Progenitor cell of endocrine pancreas (in vitro differentiated cells): ENCODE results near the gene RBKS. TPM values are rescaled to one million over a fixed set of nuclear protein-coding genes. Genes with fewer than 3 reads are reported as not detected.

Experiments used
- DNase-seq: peaks from one replicate; pipeline ENCODE4 v3.0.0; 2021; ENCODE audit warnings: low spot score; ENCODE audit not compliant: unreplicated experiment
- H3K27ac Mint-ChIP-seq: 2 replicates; pipeline ENCODE4 v1.8.0; 2021; ENCODE audit warnings: mild to moderate bottlenecking, moderate library complexity, mixed read lengths
- H3K27me3 Mint-ChIP-seq: 2 replicates; pipeline ENCODE4 v1.8.0; 2021; ENCODE audit warnings: mixed read lengths
- H3K36me3 Mint-ChIP-seq: 2 replicates; pipeline ENCODE4 v1.8.0; 2022; ENCODE audit warnings: mixed read lengths; ENCODE audit not compliant: insufficient read depth
- H3K4me1 Mint-ChIP-seq: 2 replicates; pipeline ENCODE4 v1.8.0; 2021; ENCODE audit warnings: low read depth, mixed read lengths
- H3K4me3 Mint-ChIP-seq: 2 replicates; pipeline ENCODE4 v1.8.0; 2021; ENCODE audit warnings: low read depth, mild to moderate bottlenecking, moderate library complexity, mixed read lengths
- H3K9me3 Mint-ChIP-seq: 2 replicates; pipeline ENCODE4 v1.8.0; 2021; ENCODE audit warnings: low read depth, mixed read lengths
- total RNA-seq: library from RNA; stranded (reverse); gene quantifications from 2 replicates; pipeline ENCODE4 v1.2.1, GENCODE V29; 2021
- TF ChIP-seq, protein P1 (sequence below): fragments of 200-600 bp; sonication (generic); IDR thresholded peaks from one replicate; pipeline ENCODE4 v1.5.0; 2021; ENCODE audit warnings: antibody characterized with exemption, mild to moderate bottlenecking; ENCODE audit not compliant: unreplicated experiment

Gene RBKS
- total RNA-seq, 1 donor from 2014 or later: 5.4 TPM

DNA sequence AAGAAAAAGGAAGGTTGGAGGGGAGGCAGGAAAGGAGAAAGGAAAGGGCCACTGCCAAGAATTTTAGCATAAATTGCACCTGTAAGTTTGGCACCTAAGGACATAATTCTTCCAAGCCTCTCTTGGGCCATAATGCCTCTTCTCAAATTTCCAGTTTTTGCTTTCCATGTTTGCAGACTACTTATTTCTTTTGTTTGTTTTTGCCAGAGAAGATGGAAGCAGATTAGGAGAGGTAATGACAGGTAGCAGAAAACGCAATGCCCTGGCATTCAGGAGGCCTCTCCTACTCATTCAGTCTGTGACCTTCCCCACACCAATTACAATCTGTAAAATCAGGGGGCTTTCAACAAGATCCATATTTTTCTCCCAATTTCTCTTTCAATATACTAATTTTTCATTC is 61.9 kb downstream of the RBKS start:
- peaks cover 10% of the 10 kb centered on the region for H3K9me3 Mint-ChIP-seq
- no peak overlapping the region for H3K4me3 Mint-ChIP-seq
- peaks cover 9% of the 10 kb centered on the region for H3K4me1 Mint-ChIP-seq
- no peak overlapping the region for H3K27ac Mint-ChIP-seq
- peaks cover 9% of the 10 kb centered on the region for H3K36me3 Mint-ChIP-seq
- no peak for DNase-seq
- TF ChIP-seq, protein P1, sequence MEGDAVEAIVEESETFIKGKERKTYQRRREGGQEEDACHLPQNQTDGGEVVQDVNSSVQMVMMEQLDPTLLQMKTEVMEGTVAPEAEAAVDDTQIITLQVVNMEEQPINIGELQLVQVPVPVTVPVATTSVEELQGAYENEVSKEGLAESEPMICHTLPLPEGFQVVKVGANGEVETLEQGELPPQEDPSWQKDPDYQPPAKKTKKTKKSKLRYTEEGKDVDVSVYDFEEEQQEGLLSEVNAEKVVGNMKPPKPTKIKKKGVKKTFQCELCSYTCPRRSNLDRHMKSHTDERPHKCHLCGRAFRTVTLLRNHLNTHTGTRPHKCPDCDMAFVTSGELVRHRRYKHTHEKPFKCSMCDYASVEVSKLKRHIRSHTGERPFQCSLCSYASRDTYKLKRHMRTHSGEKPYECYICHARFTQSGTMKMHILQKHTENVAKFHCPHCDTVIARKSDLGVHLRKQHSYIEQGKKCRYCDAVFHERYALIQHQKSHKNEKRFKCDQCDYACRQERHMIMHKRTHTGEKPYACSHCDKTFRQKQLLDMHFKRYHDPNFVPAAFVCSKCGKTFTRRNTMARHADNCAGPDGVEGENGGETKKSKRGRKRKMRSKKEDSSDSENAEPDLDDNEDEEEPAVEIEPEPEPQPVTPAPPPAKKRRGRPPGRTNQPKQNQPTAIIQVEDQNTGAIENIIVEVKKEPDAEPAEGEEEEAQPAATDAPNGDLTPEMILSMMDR: no peak
- no peaks in the 10 kb centered on the region for H3K27me3 Mint-ChIP-seq

DNA sequence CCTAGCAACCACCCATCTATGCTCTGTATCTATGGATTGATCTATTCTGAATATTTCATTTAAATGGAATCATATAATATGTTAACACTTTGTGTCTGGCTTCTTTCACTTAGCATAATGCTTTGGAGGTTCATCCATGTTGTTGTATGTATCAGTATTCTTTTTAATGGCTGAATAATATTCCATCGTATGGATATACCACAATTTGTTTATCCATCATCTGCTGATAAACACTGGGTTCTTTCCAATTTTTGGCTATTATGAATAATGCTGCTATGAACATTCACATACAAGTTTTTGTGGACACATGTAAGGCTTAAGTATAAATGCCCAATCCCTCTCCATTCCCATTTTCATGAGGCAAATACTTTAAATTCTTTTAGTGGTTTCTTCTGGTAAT is 65.8 kb downstream of the RBKS start:
- peaks cover 10% of the 10 kb centered on the region for H3K9me3 Mint-ChIP-seq

DNA sequence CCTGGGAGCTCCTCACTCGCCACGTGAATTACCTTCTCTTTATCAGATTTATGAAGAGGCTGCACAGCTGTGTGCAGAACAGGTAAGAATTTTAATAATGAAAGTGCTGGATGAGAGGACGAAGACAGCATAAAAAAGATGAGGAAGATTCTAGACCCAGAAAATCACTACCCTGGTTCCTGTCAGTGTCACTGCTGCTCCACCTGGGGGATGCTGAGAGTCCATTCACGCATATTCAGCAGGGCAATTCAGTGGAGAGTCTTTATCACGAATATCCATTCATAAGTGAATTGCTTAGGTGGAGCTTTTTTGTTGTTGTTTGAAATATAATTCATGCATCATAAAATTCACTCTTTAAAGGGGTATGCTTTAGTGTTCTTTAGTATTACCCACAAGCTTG is 66.6 kb downstream of the RBKS start:
- H3K27ac Mint-ChIP-seq: no peak overlapping the region
- H3K27me3 Mint-ChIP-seq: no peaks in the 10 kb centered on the region
- H3K9me3 Mint-ChIP-seq: peaks cover 12% of the 10 kb centered on the region

More for the DNA sequence above, 65.8 kb downstream of the RBKS start:
- Mint-ChIP-seq H3K4me1 (peaks cover 9% of the 10 kb centered on the region), H3K27me3 (no peaks in the 10 kb centered on the region), H3K27ac (no peak overlapping the region), H3K4me3 (no peak overlapping the region), H3K36me3 (peaks cover 6% of the 10 kb centered on the region)
- TF ChIP-seq, protein P1: no peak
- DNase-seq: no peak

DNA sequence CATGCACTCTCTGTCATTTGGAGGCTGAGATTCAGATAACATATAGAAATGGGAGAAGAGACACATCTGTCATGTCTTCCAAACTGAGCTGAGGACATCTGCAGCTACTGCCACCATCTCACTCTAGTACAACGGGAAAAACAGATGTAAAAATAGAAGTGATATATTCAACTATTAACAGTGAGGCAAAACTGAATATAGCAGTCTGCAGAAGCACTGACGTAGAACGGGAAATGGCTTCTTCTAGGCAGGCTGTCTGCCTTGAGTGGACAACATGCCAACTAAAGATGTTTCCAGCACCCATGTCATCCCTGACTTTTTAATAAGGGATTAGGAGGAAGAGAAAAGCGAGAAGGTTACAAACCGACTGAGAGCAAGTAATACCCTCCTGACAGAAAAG is 67.1 kb downstream of the RBKS start:
- TF ChIP-seq, protein P1: no peak
- Mint-ChIP-seq H3K9me3 (peaks cover 12% of the 10 kb centered on the region), H3K27ac (no peak overlapping the region), H3K4me3 (no peak overlapping the region), H3K4me1 (peaks cover 7% of the 10 kb centered on the region), H3K36me3 (peaks cover 7% of the 10 kb centered on the region), H3K27me3 (no peaks in the 10 kb centered on the region)
- no peak for DNase-seq

More for the DNA sequence above, 66.6 kb downstream of the RBKS start:
- H3K36me3 Mint-ChIP-seq: peaks cover 7% of the 10 kb centered on the region
- TF ChIP-seq, protein P1: no peak
- H3K4me3 Mint-ChIP-seq: no peak overlapping the region
- peaks cover 9% of the 10 kb centered on the region for H3K4me1 Mint-ChIP-seq
- DNase-seq: no peak

DNA sequence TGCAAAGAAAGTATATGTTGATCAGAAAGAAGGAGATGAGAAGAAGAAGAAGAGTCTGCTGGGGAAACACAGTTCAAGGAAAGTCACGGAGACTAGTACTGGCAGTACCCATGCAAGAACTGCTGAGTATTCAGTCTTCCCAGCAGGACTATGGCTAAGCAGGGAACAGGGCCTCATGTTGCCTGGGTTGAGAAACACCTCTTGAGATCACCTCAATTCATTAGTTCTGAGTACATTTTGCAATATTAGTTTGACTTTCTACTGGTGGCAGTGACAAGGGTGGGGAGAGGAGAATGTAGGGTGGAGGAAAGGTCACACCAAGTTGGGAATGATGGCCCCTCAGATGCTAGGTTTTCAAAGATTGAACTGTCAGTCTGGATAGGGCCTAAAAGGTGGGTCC is 68.1 kb downstream of the RBKS start:
- no peak overlapping the region for H3K27ac Mint-ChIP-seq
- no peak overlapping the region for H3K4me3 Mint-ChIP-seq
- no peaks in the 10 kb centered on the region for H3K4me1 Mint-ChIP-seq
- TF ChIP-seq, protein P1: no peak
- peaks cover 12% of the 10 kb centered on the region for H3K9me3 Mint-ChIP-seq
- H3K36me3 Mint-ChIP-seq: peaks cover 7% of the 10 kb centered on the region
- no peaks in the 10 kb centered on the region for H3K27me3 Mint-ChIP-seq
- no peak for DNase-seq
